HCT116 (cell line): ENCODE results near the gene FAM118A. TPM values are rescaled to one million over a fixed set of nuclear protein-coding genes. Genes with fewer than 3 reads are reported as not detected.

ENCODE experiments used
- ATAC-seq: fragments of 200-7000 bp; cut with Tn5 transposase; 2 replicates; pipeline ENCODE4 v1.9.1; 2020; ENCODE audit warnings: mild to moderate bottlenecking, moderate library complexity
- BruUV-seq: library from RNA; stranded (reverse); fragments of 400-500 nt; replicated peaks from 2 replicates; lab custom pipeline; 2021; lab: Mats Ljungman, UMichigan
- CTCF ChIA-PET: fragments of 300-600 bp; sonication (Branson Sonifier 250); formaldehyde crosslinking; loops from one replicate; lab custom pipeline; 2021; ENCODE audit warnings: antibody characterized with exemption; lab: Charles Lee
- POLR2A ChIA-PET: fragments of 300-600, 350-600 bp; sonication (Branson Sonifier 250); formaldehyde crosslinking; loops from one replicate; lab custom pipeline; 2021; ENCODE audit warnings: antibody characterized with exemption; lab: Charles Lee
- RAD21 ChIA-PET, 2 experiments: fragments of 300-600 bp; sonication (Branson Sonifier 250); formaldehyde crosslinking; loops; one replicate each; lab custom pipeline; 2023; ENCODE audit warnings: low total read pairs in 2 of 2; ENCODE audit not compliant: uncharacterized antibody in 2 of 2, unreplicated experiment in 2 of 2, low non-redundant PET in 1 of 2; lab: Charles Lee
- DNase-seq: peaks from one replicate; pipeline ENCODE4 v3.0.0-alpha.2; 2010; ENCODE audit warnings: low read depth, low spot score
- H2AFZ ChIP-seq: fragments of 200-600 bp; shearing (Covaris generic), sonication (generic); 2 replicates; pipeline ENCODE4 v1.6.1; 2017; ENCODE audit warnings: low read depth, mixed run types, mixed read lengths, antibody characterized with exemption, low read length; ENCODE audit not compliant: poor library complexity, severe bottlenecking
- H3K27ac ChIP-seq: 2 replicates; pipeline ENCODE4 v1.5.1; 2012; ENCODE audit warnings: low read depth, low read length
- H3K27me3 ChIP-seq: fragments of 200-600 bp; sonication (generic); 2 replicates; pipeline ENCODE4 v1.6.1; 2016; ENCODE audit warnings: mixed run types, low read length, mixed read lengths; ENCODE audit not compliant: insufficient read depth
- H3K36me3 ChIP-seq, 2 experiments: fragments of 200-500 bp in 1 of 2; fragments of 200-600 bp in 1 of 2; sonication (Bioruptor generic) in 1 of 2; sonication (generic) in 1 of 2; 2 replicates each; pipeline versions ENCODE4 v1.5.1 to v1.6.1; 2014 to 2016; ENCODE audit warnings: low read length in 2 of 2, inconsistent platforms in 1 of 2, mixed read lengths in 1 of 2, mixed run types in 1 of 2; ENCODE audit not compliant: insufficient read depth in 2 of 2, control insufficient read depth in 1 of 2
- H3K4me1 ChIP-seq, 2 experiments: fragments of 200-600 bp in 1 of 2; sonication (generic) in 1 of 2; 2 replicates each; pipeline versions ENCODE4 v1.5.1 to v1.6.1; 2012 to 2017; ENCODE audit warnings: low read length in 2 of 2, inconsistent platforms in 1 of 2, mild to moderate bottlenecking in 1 of 2, mixed read lengths in 1 of 2, mixed run types in 1 of 2, moderate library complexity in 1 of 2; ENCODE audit not compliant: insufficient read depth in 2 of 2, control insufficient read depth in 1 of 2
- H3K4me2 ChIP-seq: fragments of 200-600 bp; sonication (generic); 2 replicates; pipeline ENCODE4 v1.6.1; 2017; ENCODE audit warnings: mixed run types, low read length, mixed read lengths
- H3K4me3 ChIP-seq, 2 experiments: fragments of 200-600 bp in 1 of 2; sonication (generic) in 1 of 2; replicated peaks in 1 of 2; 2 replicates each; pipeline ENCODE4 v1.5.1; 2011 to 2016; ENCODE audit warnings: low read length in 2 of 2, control low read depth in 1 of 2, low read depth in 1 of 2, mild to moderate bottlenecking in 1 of 2, mixed read lengths in 1 of 2, mixed run types in 1 of 2
- H3K79me2 ChIP-seq: fragments of 200-600 bp; sonication (generic); 2 replicates; pipeline ENCODE4 v1.6.1; 2017; ENCODE audit warnings: mild to moderate bottlenecking, mixed run types, low read length, moderate library complexity, mixed read lengths; ENCODE audit not compliant: insufficient read depth
- H3K9ac ChIP-seq: fragments of 200-600 bp; sonication (generic); 2 replicates; pipeline ENCODE4 v1.6.1; 2016; ENCODE audit warnings: low read length, mixed read lengths
- H3K9me2 ChIP-seq: fragments of 200-600 bp; sonication (generic), shearing (Covaris generic); 2 replicates; pipeline ENCODE4 v1.6.1; 2017; ENCODE audit warnings: mixed run types, mild to moderate bottlenecking, moderate library complexity; ENCODE audit not compliant: insufficient read depth
- H3K9me3 ChIP-seq, 2 experiments: fragments of 200-500 bp in 1 of 2; fragments of 200-600 bp in 1 of 2; sonication (Bioruptor generic) in 1 of 2; sonication (generic) in 1 of 2; 2 replicates each; pipeline ENCODE4 v1.6.1; 2014 to 2017; ENCODE audit warnings: low read length in 2 of 2, mixed read lengths in 2 of 2, inconsistent platforms in 1 of 2, low read depth in 1 of 2, mild to moderate bottlenecking in 1 of 2, mixed run types in 1 of 2, moderate library complexity in 1 of 2; ENCODE audit not compliant: control insufficient read depth in 1 of 2, insufficient read depth in 1 of 2
- H4K20me1 ChIP-seq: fragments of 200-600 bp; sonication (generic), shearing (Covaris generic); 2 replicates; pipeline ENCODE4 v1.6.1; 2017; ENCODE audit warnings: mixed run types, mild to moderate bottlenecking, moderate library complexity; ENCODE audit not compliant: insufficient read depth
- ATF3 ChIP-seq: IDR thresholded peaks from 2 replicates; pipeline ENCODE4 v1.6.1; 2012
- CBX3 ChIP-seq: IDR thresholded peaks from 2 replicates; pipeline ENCODE4 v1.6.1; 2012; ENCODE audit warnings: low read depth
- CEBPB ChIP-seq: IDR thresholded peaks from 2 replicates; pipeline ENCODE4 v1.6.1; 2012; ENCODE audit warnings: low read depth
- CTCF ChIP-seq, 3 experiments: fragments of 200-600 bp in 1 of 3; sonication (generic) in 1 of 3; IDR thresholded peaks in 2 of 3; conservative IDR thresholded peaks in 1 of 3; 2 replicates each; pipeline ENCODE4 v1.5.1; 2012 to 2017; ENCODE audit warnings: low read depth in 2 of 3, low read length in 2 of 3, antibody characterized with exemption in 1 of 3, borderline replicate concordance in 1 of 3, control low read depth in 1 of 3, mild to moderate bottlenecking in 1 of 3, mixed read lengths in 1 of 3, mixed run types in 1 of 3, moderate library complexity in 1 of 3; ENCODE audit not compliant: insufficient read depth in 1 of 3
- EGR1 ChIP-seq: IDR thresholded peaks from 2 replicates; pipeline ENCODE4 v1.6.1; 2012; ENCODE audit warnings: low read depth
- ELF1 ChIP-seq: IDR thresholded peaks from 2 replicates; pipeline ENCODE4 v1.6.1; 2012; ENCODE audit warnings: low read depth, borderline replicate concordance
- EZH2 ChIP-seq: fragments of 200-600 bp; sonication (generic); IDR thresholded peaks from 2 replicates; pipeline ENCODE4 v1.6.1; 2017; ENCODE audit warnings: antibody characterized with exemption, mixed run types
- EZH2phosphoT487 ChIP-seq: fragments of 200-600 bp; IDR thresholded peaks from 2 replicates; pipeline ENCODE4 v1.6.1; 2018; ENCODE audit warnings: antibody characterized with exemption, borderline replicate concordance
- FOSL1 ChIP-seq: IDR thresholded peaks from 2 replicates; pipeline ENCODE4 v1.6.1; 2012; ENCODE audit warnings: low read depth
- JUND ChIP-seq: IDR thresholded peaks from 2 replicates; pipeline ENCODE4 v1.6.1; 2012
- POLR2A ChIP-seq: IDR thresholded peaks from 2 replicates; pipeline ENCODE4 v1.7.0; 2011; ENCODE audit warnings: borderline replicate concordance; ENCODE audit not compliant: insufficient read depth, insufficient read length; ENCODE audit errors: extremely low read depth
- POLR2AphosphoS5 ChIP-seq: IDR thresholded peaks from 2 replicates; pipeline ENCODE4 v1.6.1; 2011; ENCODE audit warnings: mild to moderate bottlenecking, low read depth, low read length, moderate library complexity
- REST ChIP-seq: IDR thresholded peaks from 2 replicates; pipeline ENCODE4 v1.6.1; 2012; ENCODE audit warnings: low read depth
- SRF ChIP-seq: IDR thresholded peaks from 2 replicates; pipeline ENCODE4 v1.6.1; 2012; ENCODE audit warnings: low read depth
- ZBTB33 ChIP-seq: IDR thresholded peaks from 2 replicates; pipeline ENCODE4 v1.6.1; 2011; ENCODE audit warnings: mild to moderate bottlenecking, low read length, moderate library complexity; ENCODE audit not compliant: insufficient replicate concordance; ENCODE audit errors: extremely low read depth
- ZFX ChIP-seq: fragments of 450-650 bp; IDR thresholded peaks from 2 replicates; pipeline ENCODE4 v1.6.1; 2017
- ZNF274 ChIP-seq: fragments of 200-500 bp; sonication (Bioruptor generic); IDR thresholded peaks from 2 replicates; pipeline ENCODE4 v1.6.1; 2014; ENCODE audit warnings: mild to moderate bottlenecking, low read depth, low read length, inconsistent platforms
- intact Hi-C: fragments of 100-400 bp; cut with micrococcal nuclease; formaldehyde crosslinking; loops from 2 replicates; pipeline ENCODE4 v1.10.0; 2022
- total RNA-seq: library from RNA; stranded (reverse); gene quantifications from one replicate; pipeline ENCODE4 v1.2.1, GENCODE V29; 2021; ENCODE audit not compliant: unreplicated experiment

FAM118A gene
- total RNA-seq, 1 experiment from 2014 or later = 43.2 TPM

GRCh38 chr22:45349916-45350315 is 40.2 kb downstream of the FAM118A start:
- no peak for ATAC-seq

More at GRCh38 chr22:45349916-45350315, 40.2 kb downstream of the FAM118A start:
- BruUV-seq = no TSS peak
- H3K27me3 ChIP-seq = no peaks in the 10 kb centered on the region
- H3K9me2 ChIP-seq = no peaks in the 10 kb centered on the region
- no peaks in the 10 kb centered on the region for H3K36me3 ChIP-seq
- CTCF ChIA-PET = no interaction called here
- H2AFZ ChIP-seq = no peak overlapping the region
- H3K9ac ChIP-seq = no peak overlapping the region
- H3K4me3 ChIP-seq = no peak overlapping the region
- TF ChIP-seq POLR2A = no peak
- no peak for TF ChIP-seq EZH2
- TF ChIP-seq CBX3 = no peak
- no peak for TF ChIP-seq JUND
- no peak for TF ChIP-seq REST
- no peak for TF ChIP-seq CEBPB
- TF ChIP-seq CTCF (IDR thresholded peaks at IDR 0.05 in 2 of 3, conservative IDR thresholded peaks at IDR 0.05 in 1 of 3; ENCODE audit: borderline replicate concordance in 1 of 3, insufficient read depth in 1 of 3, low read depth in 2 of 3, low read length in 2 of 3) = no peak
- no peak for TF ChIP-seq ATF3
- no peak for TF ChIP-seq EZH2phosphoT487
- no peak for TF ChIP-seq EGR1
- no peak for TF ChIP-seq ZNF274
- no peak for TF ChIP-seq FOSL1
- no peak for TF ChIP-seq ELF1
- TF ChIP-seq POLR2AphosphoS5 = no peak
- no peak for TF ChIP-seq ZFX
- TF ChIP-seq SRF = no peak
- no peak for TF ChIP-seq ZBTB33
- TF ChIP-seq, all 23 proteins: peak for 0
- intact Hi-C loops = no loop called here
- no peak for DNase-seq
- H3K4me2 ChIP-seq = no peak overlapping the region
- peaks cover 5 to 12% of the 10 kb centered on the region in 2 experiments; a peak in 3 of 4 replicates for H3K4me1 ChIP-seq
- ChIA-PET RAD21 (no interaction called here), POLR2A (no interaction called here)
- H3K27ac ChIP-seq = no peak overlapping the region
- H3K79me2 ChIP-seq = no peaks in the 10 kb centered on the region
- no peaks in the 10 kb centered on the region for H4K20me1 ChIP-seq
- no peaks in the 10 kb centered on the region for H3K9me3 ChIP-seq
